HG03175 (cell line): ENCODE results near the gene ANKAR.
"Not testable (repeated sequence)": the region's sequence is repeated elsewhere in the genome, so short reads cannot be mapped to it uniquely, and the experiment has no call there.

Experiments
- ATAC-seq: cut with Tn5 transposase; IDR thresholded peaks from one replicate; pipeline ENCODE4 v1.9.1; 2021; ENCODE audit warnings: mild to moderate bottlenecking, moderate library complexity; ENCODE audit not compliant: unreplicated experiment

The ANKAR gene

GRCh38 chr2:189709501-189710221 lies 35.2 kb downstream of the ANKAR start:
- no peak for ATAC-seq

GRCh38 chr2:189717593-189717992 lies 43.1 kb downstream of the ANKAR start:
- ATAC-seq: not testable (repeated sequence)

- ATAC-seq: no peak
These were observed 45.1 kb downstream of the ANKAR start for GRCh38 chr2:189719571-189719970.

GRCh38 chr2:189723192-189723591 lies 48.7 kb downstream of the ANKAR start:
- ATAC-seq: no peak
